Testis (tissue), 2 donors: ENCODE data around the gene EP400.

ENCODE experiments used
- POLR2A ChIP-seq: fragments of 450-650 bp; IDR thresholded peaks from one replicate; pipeline ENCODE4 v1.6.1; 2017; ENCODE audit warnings: antibody characterized with exemption, mild to moderate bottlenecking, moderate library complexity
- TF ChIP-seq, protein P1 (sequence below), 3 experiments: fragments of 450-650 bp in 2 of 3; fragments of 200-600 bp in 1 of 3; sonication (generic) in 1 of 3; IDR thresholded peaks; one replicate each; pipeline ENCODE4 v1.5.1; 2016 to 2019; ENCODE audit warnings: antibody characterized with exemption in 3 of 3, mild to moderate bottlenecking in 2 of 3, moderate library complexity in 1 of 3

DNA sequence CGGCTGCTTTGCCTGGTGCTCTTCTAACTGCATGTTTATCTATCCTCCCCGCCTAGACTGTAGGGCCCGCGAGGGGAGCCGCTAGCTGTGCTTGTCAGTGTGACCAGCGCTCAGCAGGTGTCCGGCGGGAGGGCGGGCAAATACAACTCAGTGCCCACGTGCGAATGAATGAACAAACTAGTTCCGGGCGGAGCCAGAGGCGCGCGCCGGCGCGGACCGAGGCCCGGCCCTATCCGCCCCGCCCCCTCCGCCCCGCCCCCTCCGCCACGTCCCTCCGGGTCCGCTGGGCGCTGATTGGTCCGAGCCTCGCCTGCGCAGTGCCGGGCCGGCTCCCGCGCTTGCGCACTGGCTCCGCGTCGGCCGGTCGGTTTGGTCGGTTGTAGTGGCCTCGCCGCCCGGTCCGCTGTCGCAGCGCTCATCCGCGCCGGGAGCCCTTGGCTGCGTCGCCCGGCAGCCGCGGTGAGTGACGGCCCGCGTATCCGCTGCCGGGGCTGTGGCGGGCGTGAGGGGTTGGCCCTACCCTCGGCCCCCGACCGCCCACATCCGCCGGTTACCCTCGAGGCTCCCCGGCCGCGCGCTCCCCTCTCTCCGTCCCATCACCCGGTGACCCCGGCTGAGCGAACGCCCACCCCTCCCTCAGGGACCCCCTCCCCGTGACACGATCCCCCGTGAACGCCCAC is 134.3 kb downstream of the EP400 start:
- TF ChIP-seq, protein P1, sequence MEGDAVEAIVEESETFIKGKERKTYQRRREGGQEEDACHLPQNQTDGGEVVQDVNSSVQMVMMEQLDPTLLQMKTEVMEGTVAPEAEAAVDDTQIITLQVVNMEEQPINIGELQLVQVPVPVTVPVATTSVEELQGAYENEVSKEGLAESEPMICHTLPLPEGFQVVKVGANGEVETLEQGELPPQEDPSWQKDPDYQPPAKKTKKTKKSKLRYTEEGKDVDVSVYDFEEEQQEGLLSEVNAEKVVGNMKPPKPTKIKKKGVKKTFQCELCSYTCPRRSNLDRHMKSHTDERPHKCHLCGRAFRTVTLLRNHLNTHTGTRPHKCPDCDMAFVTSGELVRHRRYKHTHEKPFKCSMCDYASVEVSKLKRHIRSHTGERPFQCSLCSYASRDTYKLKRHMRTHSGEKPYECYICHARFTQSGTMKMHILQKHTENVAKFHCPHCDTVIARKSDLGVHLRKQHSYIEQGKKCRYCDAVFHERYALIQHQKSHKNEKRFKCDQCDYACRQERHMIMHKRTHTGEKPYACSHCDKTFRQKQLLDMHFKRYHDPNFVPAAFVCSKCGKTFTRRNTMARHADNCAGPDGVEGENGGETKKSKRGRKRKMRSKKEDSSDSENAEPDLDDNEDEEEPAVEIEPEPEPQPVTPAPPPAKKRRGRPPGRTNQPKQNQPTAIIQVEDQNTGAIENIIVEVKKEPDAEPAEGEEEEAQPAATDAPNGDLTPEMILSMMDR (IDR thresholded peaks at IDR 0.05), result no peak
- peak; percentile 16 for TF ChIP-seq POLR2A
